ENCODE results near the gene ZIC1.
A peak's percentile ranks its signal among the peaks of the same experiment; 100 is the strongest.

The ZIC1 gene

DNA sequence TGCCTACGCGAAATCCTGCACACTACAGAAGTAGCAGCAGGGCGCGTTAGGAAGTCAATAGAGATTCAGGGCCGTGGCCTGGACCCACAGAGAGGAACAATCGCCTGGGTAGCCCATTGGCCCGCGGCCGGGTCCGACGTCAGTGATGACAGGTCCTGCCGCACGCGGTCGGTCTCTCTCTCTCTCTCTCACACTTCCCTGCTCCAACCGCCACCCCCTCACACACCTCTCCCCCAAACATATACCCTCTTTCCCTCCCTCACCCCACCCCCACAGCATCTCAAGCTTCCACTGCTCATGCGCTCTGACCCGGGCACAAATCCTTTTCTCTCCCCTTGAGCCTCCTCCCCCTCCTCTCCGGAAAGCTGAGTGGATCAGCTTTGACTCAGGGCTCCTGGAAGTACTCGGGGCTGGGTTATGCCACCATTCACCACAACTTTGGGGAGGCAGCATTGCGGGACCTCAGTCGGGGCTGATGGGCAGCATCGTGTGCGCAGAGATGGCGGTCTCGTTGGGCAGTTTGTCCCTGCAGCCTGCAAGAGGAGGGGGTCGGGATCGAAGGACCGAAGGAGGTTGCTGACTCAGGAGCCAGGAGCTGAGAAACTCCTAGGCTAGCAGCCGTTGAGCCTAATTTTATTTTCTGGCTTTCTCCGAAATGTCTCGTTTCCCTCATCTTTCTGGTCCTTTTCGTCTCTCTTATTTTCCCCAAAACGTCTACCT, 11.8 kb upstream of the ZIC1 start:
- no peak for DNase-seq

DNA sequence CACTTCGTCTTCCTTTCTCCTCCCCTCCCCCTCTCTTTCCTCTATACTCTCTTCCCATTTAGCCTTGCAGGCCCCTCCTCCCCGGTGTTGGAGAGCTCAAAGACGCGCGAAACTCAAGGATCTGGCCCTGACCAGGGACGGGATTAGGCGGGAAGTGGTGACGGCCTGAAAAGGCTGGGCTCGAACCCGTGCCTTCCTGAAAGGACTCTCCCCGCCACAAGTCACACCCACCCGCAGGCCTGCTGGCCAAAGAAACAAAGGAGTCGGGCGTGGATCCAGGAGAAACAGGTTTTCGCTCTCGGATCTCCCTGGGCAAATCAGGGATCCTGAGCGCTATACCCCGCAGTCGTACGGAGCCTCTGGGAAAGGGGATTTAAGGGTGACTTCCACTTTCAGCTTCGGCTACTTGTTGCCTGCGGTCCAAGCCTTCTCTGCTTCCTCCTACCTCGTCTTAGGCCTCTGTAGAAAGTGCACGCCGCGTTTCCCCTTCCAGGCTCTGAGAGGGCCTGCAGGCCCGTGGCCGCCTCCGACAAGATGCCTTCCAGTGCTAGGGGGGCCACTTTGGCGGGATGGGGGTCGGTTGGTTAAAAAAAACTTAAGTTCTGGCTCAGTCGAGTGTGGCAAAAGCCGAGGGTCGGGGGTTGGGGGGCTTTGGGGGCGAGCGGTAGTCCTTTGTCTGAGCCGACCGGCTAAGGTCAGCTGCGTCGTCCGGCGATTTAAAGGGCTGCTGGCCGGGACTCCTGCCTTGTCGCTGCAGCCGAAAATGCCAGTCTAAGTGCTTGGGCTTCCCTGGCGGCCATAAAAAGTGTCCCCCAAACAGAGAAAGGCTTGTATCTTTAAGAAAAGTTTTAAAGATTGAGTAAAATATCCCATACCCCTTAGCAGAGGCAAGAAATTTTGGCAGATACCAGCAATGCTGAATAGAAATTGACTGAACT, 11.0 kb upstream of the ZIC1 start:
- no peak for DNase-seq

DNA sequence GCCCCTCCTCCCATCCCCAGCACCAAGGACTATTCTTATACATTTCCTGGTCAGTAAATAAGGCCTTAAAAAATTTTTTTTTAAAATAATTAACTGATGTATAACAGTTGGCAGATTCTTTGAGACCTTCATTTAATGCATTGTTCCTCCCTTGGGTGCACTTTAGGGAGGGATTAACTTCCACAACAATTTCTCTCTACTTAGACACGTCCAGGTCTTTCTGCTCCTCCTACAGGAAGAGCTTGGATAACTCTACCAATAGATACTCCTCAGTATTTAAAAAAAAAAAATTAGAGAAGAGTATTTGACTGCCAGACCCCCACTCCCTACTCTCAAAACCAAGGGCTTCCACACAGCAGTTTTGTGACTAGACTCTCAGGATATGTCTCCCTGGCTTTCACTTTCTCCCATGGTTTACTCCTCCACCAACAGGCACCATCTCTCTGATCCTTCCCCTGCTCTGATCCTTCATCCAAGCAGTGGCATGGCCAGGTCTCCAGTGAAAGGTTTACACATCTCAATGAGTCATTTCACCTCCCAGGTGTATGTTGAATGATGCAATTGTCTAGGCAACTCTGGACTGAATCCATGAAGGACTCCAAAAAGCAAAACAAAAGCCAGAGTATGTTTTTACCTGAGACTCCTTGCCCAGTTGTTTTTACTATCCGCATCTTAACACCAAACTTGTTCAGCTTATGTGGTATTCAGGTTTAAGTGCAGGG, 10.2 kb upstream of the ZIC1 start:
- DNase-seq = no peak

DNA sequence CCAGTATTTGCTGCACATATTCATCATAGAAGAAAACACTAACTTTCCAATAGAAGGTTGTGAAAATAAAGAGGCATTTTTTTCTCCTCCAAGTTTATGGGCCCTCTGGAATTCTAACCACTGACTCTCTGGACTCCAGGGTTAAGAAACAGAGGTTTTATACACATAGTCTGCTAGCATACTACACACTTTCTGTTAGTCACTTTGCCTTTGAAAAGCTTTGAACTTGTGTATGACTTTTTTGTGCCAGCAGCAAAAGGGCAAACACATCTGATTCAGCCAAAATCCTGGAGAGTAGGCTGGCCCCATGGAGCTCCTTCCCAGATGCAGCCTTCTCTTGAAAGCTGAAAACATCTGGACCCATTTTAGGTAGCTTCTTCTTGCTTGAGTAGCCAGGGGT, 9.1 kb upstream of the ZIC1 start:
- DNase-seq = no peak

DNA sequence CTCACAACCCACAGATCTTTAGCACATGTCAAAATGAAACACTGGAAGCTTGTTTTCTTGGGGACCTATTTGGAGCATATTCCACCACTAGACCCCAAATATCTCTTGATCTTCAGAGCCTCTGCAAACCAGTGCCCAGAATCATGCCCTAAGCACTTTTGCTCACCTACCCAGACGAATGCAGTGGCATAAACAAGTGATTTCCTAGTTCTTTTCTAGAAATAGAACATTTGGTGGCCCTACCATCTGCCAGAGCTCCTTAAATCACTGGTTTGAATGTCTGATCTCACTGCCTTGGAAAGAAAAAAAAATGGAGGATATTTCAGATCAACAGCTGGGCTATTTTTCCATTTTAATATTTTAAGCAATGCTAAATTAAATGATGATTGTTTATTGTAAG, 8.2 kb upstream of the ZIC1 start:
- no peak for DNase-seq

DNA sequence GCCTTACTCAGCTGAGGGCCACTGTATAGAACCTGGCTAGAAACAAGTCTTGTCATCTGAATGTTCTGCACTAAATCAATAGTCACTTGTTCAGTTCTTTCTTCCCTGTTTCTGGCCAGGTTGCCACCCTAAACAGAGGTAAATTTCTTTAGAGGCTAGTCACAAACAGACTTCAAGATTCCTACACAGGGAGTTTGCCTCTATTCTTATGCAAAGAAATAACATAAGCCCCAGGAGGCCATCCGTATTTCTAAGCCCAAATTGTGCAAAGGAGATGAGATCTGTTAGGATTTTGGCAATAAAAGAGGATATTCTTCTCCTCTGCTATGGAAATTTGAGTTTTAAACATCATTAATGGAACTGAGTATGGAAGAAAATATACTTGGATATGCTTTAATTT, 7.7 kb upstream of the ZIC1 start:
- DNase-seq = no peak

DNA sequence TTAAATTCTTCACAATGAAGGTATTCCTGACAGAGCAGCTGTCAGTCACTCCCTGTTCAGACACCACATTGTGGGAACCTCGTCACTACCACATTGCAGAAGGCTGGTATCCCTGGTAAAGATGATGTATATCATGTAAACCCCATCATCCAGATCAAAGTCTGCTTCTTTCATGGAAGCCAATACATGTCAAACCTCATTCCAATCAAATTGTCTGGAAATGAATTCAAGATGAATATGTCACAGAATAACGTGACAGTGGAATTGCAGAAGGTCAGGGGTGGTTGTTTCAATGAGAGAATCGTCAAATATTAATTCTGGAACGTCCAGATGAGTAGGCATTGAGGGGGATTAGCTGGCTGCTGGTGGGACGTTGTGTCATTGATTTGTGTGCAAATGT, 7.0 kb upstream of the ZIC1 start:
- DNase-seq = no peak

DNA sequence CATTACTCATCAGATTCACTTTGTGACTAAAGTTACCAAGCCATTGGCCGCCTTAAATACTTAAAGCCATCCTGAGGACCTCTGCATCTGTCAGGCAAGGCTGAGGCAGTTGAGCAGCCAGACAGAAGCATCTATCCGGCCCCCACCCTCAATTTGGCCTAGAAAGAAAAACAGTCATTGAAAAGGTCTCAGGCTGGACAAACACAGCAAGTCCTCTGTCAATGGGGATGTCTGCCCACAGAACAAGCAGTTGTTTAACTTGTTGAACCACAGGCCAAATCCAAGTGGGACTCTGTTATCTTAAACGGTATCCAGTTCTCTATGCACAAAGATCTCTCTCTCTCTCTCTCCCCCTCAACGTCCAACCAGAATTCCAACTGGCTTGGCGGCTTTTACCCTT, 5.7 kb upstream of the ZIC1 start:
- DNase-seq = no peak

DNA sequence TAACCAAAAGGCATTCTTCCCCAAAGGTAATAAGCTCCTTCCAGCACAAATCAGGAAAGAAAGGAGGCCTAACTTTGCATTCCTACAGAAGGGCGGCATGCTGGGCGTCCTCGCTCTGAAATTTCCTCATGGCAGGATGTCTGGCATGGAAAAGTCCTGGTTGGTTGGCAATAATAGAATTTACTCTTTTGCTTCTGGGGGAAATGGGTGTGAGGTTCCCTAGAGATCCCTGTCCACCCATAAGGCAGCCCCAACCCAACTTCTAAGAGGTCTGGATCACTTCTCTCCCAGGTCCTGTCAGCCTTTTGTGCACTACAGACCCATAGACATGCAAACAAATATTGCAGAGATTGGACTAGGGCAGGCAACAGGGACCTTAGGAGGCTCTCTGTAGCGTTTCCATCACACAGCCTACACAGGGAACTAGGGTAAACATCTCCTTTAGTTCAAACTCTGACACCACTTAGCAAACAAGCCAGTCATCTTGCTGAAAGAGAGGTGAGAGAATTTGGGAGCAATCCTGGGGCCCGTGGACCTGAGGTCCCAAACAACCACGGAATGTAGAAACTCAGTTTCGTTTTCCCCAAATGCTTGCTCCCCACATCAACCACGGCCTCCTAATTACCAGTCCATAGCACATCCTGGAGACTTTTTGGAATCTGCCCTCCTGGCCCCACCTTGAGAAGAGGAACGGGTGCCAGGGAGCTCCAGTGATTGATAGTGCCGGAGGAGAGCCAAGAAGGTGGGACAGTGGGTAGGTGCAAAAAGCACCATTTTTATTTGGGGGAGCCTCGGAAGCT, 5.0 kb upstream of the ZIC1 start:
- DNase-seq = no peak

DNA sequence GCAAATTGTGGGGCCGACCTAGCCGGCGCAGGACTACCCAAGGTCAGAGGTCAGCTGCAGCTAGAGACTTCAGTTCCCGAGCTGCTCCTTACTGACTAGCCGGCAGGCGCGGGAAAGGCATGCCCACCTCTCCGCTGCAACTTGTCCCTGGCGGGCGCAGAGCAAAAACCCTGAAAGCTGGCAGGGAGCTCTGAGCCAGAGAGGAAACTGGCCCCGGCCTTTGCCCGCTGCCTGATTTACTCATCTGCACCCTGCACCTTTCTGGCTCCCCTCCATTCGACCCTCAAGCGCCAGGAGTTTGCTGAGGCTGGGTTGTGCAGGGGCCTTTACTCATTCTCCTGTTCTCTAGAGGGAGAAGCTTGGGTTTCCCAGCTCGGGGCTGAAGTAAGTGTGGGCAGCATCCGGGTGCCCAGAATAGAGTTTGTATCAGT, 4.3 kb upstream of the ZIC1 start:
- DNase-seq = no peak

DNA sequence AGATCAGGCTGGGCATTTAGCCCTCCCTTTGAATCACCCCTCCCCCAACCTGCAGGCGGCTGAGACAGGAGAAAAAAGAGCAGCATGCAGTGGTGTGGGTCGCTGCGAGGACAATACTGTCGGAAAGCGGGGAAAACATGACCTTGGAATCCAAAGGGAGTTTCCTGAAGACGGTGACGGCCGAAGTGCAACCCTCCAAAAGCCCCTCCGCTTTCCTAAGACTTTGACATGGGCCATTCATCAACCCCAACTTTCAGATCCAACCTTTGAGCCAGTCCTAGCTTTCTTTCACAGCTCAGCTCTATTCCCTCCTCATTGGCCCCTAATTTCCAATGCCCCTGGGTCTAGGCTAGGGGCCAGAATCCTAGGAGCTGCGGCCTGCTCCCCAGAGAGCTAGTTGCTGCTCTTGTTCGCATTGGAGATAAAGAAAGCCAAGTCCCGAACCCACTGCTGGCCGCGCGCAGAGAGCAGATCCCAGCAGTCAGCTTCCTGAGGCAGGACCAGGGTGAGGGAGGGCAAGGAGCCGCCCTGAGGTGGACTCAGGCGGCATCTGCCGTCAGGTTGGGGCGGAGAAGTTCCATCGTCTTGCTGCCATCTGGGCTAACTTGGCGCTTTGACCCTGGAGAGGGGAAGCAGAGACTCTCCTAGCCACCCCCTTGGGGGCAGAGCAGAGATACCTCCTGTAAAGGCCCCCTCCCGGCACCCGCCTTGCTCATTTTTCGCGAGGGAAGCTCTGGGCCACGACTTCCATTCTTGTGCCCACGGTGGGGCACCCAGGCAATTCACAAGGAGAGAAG, 3.7 kb upstream of the ZIC1 start:
- DNase-seq = no peak

DNA sequence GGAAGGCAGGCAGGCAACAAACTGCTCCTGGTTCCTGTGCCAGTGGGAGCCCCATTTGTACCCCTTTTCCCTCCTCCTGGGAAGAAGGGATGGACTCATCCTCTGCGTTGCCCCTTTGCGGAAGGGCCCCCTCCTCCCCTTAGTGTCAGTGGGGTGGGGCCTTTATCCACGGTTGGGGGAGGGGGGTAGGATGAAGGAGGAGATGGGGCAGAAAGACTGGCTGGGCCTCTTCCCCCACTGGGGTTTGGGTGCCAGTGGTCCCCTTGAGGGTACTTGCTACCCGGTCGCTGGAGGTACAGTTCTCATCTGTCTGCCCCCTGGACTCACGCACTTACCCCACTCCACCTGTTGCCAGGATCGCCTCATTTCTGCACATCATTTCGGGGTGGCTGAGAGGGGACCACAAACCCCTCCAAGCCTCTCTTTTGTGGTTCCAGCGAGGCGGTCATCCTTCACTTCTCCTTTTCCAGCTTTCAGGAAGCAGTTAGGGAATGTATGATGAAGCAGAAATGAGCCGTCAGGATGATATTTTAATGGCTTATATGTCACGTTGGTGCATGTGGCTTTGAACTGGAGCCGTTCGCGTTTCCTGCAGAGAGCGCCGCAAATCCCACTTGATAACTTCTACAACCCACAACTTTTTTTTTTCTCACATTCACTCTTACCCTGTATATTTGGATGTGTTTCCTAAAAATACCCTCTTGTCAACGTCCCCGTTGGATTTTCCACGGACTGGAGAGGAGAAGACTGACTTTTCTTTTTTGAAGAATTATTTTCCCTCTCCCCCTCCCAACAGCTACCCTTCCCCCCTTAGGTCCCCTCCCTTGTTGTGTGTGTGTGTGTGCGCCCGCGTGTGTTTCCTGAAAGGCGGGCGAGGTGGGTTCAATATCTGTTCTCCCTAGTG, 2.9 kb upstream of the ZIC1 start, which contains the start of gene ZIC4:
Gene ZIC4, minus strand, starts transcription at position 516 of the 904 bp plus-strand sequence. CDS start 3,746 bp downstream, outside the sequence.
- no peak for DNase-seq

DNA sequence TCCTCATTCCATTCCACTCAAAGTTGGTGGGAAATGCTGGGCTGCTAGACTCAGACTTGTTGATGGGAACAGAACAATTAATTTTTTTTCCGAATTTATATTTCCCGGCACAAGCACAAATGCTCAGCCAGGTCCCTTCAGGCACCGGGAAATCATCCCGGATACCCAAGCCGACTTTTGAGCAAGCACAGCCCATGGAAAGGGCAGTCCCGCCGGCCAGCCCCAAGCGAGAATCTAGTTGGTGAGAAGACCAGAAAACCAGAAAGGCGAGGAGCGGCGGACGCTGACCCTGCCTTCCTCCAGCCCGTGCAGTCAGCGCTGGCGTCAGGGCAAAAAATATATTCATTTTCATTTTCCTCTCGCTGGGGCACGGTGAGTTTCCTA, 2.1 kb upstream of the ZIC1 start:
- DNase-seq = no peak

DNA sequence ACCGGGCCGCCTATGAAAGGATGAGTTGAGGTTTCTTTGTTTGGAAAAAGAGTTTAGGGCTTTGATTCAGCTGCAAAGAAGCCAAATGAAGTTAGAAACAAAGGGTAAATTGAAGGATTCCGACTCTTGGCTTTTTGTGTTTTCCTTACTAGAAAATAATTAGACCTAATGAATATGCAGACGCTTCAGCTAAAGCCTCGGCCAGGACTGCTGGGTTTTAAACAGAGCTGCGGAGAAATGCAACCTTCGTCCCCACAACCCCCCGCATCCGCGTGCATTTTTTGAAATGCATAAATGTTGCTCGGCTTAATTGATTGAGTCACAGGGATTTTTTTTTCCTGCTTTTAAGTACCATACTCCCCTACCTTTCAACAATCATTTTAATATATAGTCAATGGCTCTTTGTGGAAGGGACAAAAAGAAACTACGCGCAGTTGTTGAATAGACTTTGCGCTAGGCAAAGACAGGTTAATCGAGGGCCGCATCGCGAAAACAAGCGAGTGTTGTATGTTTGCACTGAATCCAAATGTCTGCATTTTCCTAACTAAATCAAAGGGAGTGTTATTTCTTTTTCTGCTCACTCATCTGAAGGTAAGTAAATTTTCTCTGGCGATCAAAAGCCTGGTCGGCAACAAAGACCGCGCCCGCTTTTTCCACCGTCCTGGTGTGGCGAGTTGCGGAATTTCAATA, 1.5 kb upstream of the ZIC1 start:
- no peak for DNase-seq

DNA sequence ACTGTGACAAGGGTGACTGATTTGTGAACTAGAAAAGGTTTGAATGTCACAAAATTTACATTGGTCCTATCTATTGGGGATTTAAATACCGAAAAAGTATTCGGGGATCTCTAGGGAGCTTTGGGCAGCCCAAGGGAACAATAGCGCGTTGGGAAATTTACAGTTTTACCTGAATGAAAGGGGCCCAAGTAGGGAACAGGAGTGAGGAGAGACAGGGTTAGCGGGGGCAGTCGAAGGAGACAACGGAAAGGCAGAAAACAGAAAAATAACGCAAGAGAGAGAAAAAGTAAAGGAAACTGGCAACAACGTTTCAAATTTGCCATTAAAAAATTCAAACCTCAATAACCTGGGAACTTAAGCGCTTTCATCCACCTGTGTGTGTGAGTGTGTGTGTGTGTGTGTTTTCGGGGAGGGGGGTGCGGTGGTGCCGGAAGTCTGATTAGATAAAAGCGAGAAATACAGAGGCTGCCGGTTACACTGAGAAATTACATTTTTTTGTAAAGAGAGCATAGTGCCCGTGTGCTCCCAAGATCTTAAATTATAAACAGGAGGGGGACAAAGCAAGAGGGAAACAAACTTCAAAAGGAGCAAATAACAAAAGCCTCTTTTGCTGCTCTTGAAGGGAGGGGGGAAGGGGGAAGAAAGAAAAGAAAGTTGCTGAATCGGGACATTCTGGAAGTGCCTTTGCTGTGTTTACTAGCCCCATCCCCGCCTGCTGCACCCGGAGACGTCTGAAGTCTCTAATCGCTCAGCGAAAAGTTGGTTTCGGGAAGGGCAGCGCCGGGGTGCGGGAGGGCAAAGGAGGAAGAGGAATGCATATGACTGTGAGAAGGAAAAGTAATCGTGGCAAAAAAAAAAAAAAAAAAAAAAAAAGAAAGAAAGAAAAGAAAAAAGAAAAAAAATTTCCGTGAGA, 721 bp upstream of the ZIC1 start:
- DNase-seq = no peak

DNA sequence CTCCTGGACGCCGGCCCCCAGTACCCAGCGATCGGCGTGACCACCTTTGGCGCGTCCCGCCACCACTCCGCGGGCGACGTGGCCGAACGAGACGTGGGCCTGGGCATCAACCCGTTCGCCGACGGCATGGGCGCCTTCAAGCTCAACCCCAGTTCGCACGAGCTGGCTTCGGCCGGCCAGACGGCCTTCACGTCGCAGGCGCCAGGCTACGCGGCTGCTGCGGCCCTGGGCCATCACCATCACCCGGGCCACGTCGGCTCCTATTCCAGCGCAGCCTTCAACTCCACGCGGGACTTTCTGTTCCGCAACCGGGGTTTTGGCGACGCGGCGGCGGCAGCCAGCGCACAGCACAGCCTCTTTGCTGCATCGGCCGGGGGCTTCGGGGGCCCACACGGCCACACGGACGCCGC, 956 bp downstream of the ZIC1 start:
- DNase-seq = no peak

DNA sequence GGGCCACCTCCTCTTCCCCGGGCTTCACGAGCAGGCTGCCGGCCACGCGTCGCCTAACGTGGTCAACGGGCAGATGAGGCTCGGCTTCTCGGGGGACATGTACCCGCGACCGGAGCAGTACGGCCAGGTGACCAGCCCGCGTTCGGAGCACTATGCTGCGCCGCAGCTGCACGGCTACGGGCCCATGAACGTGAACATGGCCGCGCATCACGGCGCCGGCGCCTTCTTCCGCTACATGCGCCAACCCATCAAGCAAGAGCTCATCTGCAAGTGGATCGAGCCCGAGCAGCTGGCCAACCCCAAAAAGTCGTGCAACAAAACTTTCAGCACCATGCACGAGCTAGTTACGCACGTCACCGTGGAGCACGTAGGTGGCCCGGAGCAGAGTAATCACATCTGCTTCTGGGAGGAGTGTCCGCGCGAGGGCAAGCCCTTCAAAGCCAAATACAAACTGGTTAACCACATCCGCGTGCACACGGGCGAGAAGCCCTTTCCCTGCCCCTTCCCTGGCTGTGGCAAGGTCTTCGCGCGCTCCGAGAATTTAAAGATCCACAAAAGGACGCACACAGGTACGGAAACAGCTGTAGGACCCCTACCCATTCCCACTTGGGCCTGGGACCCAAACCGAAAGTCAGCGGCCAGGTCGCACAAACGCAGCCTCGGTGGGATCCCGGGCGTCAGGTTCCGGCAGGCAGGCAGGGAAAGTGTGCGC, 1.5 kb downstream of the ZIC1 start:
- DNase-seq = peak; percentile 50

DNA sequence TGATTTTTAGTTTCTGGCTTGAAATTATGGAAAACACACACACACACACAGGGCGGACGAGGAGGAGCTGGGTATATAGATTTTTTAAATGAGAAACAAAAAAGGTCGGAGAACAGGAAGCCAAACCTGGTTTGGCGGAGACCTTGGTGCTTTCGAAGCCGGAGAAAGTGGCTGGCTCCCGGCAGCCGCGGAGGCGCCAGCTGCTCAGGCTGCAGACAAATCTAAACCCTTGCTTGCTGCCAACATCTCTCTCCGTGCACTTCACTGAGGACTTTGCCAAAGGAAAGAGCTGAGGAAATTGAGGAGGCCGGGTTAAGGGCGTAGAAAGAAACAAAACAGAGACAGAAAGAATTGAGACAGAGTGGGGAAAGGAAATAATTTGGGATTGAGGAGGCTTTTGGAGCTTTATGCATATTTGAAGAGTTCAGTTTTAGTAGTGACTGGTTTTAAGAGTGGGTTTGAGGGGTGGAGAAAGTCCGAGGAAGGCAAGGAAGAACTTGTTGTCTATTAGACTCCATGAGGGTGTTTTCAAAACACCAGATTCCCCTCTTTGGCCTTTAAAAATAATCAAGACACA, 2.2 kb downstream of the ZIC1 start:
- DNase-seq = peak; percentile 68
